ENCODE measurements around the gene SMIM14.
"Not testable (repeated sequence)": the region's sequence is repeated elsewhere in the genome, so short reads cannot be mapped to it uniquely, and the experiment has no call there.

Gene SMIM14

DNA sequence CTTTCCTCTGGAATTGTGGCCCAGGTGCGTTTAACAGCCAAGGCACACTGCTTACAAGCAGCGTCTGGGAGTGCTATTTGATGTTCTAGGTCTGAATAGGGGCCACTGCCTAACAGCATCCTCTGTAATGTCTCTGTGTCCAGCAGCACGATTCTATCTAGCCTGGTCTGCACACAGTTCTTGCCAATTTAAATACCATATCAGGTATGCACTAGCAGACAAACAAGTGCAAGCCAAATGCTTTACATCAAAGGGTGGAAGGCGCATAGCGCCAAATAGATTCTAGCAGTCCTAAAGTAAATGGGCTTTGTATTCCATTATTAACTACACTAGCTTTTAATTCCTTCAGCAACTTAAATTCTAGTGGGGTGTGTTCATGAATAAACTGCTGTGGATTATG, 95.6 kb downstream of the SMIM14 start:
- no peak for DNase-seq (ENCODE audit: low spot score)
- no peak for TF ChIP-seq CTCF (IDR thresholded peaks at IDR 0.05; ENCODE audit: extremely low read depth, missing control alignments)

DNA sequence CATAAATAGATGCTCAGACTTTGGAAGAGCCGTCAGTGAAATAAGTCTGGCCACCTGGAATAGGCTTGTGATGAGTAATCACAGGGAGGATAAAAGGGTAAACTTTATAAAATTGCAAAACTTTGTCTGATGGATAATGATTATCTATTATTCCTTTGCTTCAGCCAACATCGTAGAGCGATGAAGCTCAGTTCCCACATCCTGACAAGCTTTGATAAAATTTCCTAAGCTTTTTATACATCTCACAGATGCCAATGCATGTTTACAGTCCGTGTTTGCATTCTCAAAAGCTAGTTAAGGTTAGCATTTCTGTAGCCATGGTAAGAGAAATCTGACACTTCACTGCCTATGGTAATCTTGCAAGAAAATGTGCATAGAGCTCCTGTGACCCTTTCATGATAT, 96.1 kb downstream of the SMIM14 start:
- no peak for TF ChIP-seq CTCF (IDR thresholded peaks at IDR 0.05; ENCODE audit: extremely low read depth, missing control alignments)
- no peak for DNase-seq (ENCODE audit: low spot score)

- no peak for TF ChIP-seq CTCF (IDR thresholded peaks at IDR 0.05; ENCODE audit: extremely low read depth, missing control alignments)
- DNase-seq (ENCODE audit: low spot score): no peak
These were observed 96.6 kb downstream of the SMIM14 start for GRCh38 chr4:39541987-39542610.

GRCh38 chr4:39539089-39539611, 99.5 kb downstream of the SMIM14 start:
- DNase-seq (ENCODE audit: low spot score): no peak
- TF ChIP-seq CTCF (IDR thresholded peaks at IDR 0.05; ENCODE audit: extremely low read depth, missing control alignments): no peak

DNA sequence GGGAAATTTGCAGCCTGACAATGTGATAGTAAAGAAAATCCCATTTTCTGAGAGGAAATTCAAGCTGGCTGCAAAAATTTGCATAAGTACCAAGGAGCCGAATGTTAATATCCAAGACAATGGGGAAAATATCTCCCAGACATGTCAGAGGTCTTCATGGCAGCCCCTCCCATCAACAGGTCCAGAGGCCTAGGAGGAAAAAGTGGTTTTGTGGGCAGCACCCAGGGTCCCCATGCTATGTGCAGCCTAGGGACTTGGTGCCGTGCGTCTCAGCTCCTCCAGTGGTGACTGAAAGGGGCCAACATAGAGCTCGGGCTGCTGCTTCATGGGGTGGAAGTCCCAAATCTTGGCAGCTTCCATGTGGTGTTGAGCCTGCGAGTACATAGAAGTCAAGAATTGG, 105.1 kb downstream of the SMIM14 start:
- DNase-seq (ENCODE audit: low spot score): no peak
- no peak for TF ChIP-seq CTCF (IDR thresholded peaks at IDR 0.05; ENCODE audit: extremely low read depth, missing control alignments)

GRCh38 chr4:39532237-39532636, 106.4 kb downstream of the SMIM14 start:
- not testable (repeated sequence) for DNase-seq (ENCODE audit: low spot score)

DNA sequence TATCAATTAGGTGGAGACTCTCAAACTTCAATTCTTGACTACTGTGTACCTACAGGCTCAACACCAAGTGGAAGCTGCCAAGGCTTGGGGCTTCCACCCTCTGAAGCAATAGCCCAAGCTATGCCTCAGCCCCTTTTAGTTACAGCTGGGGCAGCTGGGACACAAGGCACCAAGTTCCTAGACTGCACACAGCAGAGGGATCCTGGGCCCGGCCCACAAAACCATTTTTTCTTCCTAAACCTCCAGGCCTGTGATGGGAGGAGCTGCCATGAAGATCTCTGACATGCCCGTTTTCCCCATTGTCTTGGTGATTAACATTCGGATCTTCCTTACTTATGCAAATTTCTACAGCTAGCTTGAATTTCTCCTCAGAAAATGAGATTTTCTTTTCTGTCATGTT, 108.0 kb downstream of the SMIM14 start:
- no peak for TF ChIP-seq CTCF (IDR thresholded peaks at IDR 0.05; ENCODE audit: extremely low read depth, missing control alignments)
- no peak for DNase-seq (ENCODE audit: low spot score)

DNA sequence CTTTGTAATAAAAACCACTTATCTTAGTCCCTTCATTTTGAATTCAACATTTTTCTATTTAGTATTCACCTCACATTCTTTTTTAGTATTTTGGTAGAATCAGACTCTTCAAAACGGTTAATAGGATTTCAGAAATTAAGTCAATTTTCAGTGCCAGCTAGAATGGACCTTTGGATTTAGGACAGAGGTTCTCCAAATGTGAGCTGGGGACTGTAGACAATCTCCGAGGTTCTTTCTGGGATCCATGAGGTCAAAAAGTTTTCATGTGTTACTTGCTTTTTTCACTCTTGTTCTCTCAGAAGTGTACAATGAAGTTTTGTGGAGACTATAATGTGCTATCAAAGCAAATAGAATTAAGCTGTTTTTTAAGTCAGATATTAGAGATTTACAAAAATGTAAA, 109.1 kb downstream of the SMIM14 start:
- DNase-seq (ENCODE audit: low spot score): no peak
- TF ChIP-seq CTCF (IDR thresholded peaks at IDR 0.05; ENCODE audit: extremely low read depth, missing control alignments): no peak

Measured in GM20000 (cell line).